Activated CD4-positive, alpha-beta T cell treated with anti-CD3 and anti-CD28 coated beads for 24 hours (primary cell): Measurements from ENCODE around the gene MAST4.

Source experiments
- DNase-seq, 2 donors: peaks; one replicate each; pipeline ENCODE4 v3.0.0-alpha.2; 2020; ENCODE audit warnings: low read depth in 2 of 2

Gene MAST4

GRCh38 chr5:66603881-66604280 lies 7.7 kb downstream of the MAST4 start:
- DNase-seq = no peak

GRCh38 chr5:66606713-66607112 lies 10.5 kb downstream of the MAST4 start:
- DNase-seq = no peak

DNA sequence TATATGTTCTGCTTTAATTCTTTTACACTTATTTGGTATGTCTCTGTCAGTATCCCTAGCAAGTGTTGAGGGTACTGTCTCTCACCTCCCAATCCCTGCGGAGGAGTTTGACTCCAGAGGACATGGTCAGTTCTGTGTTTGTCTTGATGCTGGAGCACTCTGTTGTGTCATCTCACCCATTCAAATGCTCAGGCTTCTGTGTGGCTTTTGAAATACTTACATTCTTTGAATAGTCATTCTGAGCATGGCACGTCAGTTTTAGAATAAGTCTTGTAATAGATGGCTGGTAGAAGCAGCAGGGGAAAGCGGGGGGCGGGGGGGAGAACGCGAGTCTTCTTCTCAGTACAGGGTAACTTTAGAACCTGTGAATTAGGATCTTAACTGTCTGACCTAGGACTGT lies 12.3 kb downstream of the MAST4 start:
- DNase-seq = no peak

DNA sequence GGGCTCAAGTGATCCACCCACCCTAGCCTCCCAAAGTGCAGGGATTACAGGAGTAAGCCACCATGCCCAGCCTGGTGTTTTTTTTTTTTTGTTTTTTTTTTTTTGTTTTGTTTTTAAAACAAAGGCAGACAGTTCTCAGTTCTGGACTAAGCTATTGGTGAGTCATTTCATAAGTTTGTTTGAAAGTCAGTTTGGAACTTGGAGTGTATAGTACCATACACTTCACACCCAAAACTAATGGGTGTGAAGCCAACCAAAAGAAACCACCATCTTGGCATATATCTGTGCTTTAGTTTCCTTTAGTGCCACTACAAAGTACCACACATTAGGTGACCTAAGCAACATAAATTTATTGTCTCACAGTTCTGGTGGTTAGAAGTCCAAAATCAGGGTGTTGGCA lies 13.4 kb downstream of the MAST4 start:
- no peak for DNase-seq

DNA sequence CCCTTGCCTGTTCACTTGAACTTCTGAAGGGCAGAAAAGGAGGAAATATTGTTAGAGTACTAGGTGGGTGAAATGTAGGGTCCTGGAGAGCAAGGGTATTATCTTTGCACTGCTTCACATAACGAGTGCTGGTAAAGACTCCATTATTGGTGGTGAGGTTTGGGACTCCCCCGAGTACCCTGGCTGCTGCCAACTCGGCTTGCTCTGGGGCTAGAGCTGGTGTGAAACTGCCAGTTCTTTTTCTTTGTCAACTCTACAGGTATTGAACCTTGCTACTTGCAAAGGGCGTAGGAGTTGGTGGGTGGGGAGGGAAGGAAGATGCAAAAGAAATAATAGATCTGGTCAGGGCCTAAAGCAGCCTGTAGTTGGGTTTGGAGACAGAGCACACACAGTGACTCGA lies 16.0 kb downstream of the MAST4 start:
- DNase-seq = no peak

DNA sequence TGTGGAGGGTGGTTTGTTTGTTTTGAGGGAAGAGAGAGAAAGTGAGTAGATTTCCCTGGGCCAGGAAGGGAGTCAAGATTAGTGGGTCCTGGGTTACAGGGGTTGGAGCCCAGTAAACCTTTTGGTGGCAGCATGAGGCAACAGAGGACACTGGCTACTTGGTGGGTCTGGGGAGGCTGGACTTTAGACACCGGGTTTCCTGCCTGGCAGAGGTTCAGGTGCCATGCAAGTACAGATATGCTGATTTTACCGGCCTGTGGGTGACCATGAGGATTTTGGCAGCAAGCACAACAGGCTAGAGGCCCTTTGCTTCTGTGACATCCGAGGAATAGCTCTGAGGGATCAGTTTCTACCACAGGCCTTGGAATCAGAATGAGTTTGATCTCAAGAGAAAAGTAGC lies 18.9 kb downstream of the MAST4 start:
- DNase-seq = no peak

- no peak for DNase-seq
Measured at GRCh38 chr5:66615894-66616293, 19.7 kb downstream of the MAST4 start.

GRCh38 chr5:66616520-66617225 lies 20.5 kb downstream of the MAST4 start:
- DNase-seq = no peak

- no peak for DNase-seq
Measured at GRCh38 chr5:66617226-66617861, 21.2 kb downstream of the MAST4 start.

GRCh38 chr5:66617991-66618768 lies 22.0 kb downstream of the MAST4 start:
- no peak for DNase-seq

DNA sequence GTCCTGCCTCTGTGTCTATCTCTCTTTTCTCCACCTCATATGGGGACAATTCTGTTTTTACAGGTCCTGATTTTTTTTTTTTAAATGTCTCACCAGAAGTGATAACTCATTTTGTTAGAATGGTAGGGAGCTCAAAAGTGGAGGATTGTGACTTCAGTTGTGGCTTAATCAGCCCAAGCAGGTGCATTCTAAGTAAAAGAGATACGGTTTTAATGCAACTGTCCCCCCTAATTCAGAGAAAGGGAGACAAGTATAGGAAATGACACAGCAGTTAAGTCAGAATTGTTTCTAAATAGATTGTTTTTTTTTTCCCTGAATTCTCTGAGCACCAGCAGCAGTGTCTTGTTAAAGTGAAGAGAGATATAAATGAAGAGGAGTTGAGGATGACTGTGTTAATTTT lies 24.5 kb downstream of the MAST4 start:
- no peak for DNase-seq

DNA sequence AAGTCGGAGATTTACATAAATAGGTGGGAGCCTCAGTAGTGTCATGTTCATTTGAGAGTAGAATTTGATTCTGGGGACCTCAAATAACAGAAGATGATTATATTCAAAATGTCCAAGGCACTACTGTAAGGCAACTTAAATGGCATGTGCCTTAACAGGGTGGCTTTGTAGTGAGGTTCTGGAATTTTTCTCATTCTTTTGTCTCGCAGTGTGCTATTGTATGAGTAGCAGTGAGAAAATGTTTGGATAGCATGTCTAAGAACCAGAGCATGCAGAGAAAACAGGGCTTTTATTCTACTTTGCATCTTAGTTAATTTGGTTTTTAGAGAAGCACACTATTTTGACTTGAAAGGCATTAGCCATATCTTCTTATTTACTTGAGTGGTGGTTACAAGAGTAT lies 25.0 kb downstream of the MAST4 start:
- DNase-seq = no peak

- DNase-seq = no peak
Measured at GRCh38 chr5:66621736-66622135, 25.5 kb downstream of the MAST4 start.

DNA sequence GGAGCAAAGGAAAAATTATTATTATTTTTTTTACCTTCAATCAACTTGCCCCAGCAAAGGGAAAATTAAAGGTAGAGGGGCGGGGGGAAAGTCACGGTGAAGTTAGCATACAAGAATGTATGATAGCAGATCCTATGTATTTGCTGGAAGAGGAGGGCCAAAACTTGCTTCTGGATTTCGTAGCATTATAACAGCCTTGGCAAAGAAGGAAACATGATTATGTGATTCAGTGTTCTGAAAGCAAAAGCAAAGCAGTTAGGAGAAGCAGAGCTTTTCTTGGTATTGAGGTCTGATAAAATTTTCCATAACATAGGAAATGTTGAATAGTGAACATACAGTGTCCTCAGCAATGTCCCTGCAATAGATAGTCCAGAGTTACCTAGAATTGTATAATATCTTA lies 32.4 kb downstream of the MAST4 start:
- DNase-seq = no peak

- no peak for DNase-seq
Measured at GRCh38 chr5:66629446-66629845, 33.3 kb downstream of the MAST4 start.

DNA sequence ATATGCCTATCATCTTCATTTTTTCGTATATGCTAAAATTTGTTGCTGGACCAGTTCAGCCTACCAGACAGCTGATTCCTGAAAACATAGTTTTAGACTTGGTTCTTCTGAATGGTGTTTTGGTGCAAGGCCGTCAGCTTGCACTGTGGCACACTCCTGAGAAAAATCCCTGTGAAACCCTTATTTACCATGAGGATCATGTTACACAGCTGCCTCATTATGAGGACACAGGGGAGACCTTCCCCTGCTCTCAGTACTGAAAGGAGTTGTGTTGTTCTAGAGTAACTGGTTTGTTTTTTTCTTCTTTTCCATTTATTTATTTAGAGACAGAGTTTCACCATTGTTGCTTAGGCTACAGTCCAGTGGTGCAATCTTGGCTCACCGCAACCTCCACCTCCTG lies 37.6 kb downstream of the MAST4 start:
- no peak for DNase-seq

DNA sequence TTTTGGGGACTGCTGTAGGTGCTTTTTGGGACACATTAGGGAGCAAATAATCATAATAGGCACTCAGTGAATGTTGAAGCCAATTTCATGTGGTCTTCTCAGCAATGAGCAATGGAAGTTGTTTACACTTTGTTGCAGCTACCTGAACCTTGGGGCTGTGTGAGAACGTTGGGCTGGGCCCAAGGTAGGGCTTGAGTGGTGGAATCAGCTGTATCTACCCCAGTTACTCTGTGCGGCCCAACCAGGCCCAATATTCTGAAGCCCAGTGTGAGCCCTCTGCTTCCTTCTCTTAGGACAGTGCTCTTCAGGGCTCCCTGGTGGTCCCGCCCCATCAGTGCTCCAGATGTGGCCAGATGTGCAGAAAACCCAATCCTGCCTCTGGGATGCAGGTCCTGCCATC lies 38.4 kb downstream of the MAST4 start:
- no peak for DNase-seq

DNA sequence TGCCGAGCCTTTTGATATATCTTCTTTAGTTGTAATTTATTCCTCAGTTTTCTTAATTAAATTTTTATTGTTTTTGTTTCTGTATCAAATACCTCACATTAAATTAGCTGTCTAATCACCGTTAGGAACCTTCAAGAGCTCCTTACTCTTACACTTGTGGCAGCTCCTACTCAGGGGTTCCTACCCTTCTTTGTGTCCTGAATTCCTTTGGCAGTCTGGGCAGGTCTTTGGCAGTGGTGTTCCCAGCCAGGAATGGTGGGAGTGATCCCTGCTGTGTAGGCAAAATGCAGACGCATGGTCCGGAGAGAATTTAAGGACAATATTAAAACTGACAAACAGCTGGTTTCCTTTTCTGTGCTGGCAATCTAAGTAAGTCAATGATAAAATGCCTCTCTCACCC lies 41.8 kb downstream of the MAST4 start:
- DNase-seq = no peak

DNA sequence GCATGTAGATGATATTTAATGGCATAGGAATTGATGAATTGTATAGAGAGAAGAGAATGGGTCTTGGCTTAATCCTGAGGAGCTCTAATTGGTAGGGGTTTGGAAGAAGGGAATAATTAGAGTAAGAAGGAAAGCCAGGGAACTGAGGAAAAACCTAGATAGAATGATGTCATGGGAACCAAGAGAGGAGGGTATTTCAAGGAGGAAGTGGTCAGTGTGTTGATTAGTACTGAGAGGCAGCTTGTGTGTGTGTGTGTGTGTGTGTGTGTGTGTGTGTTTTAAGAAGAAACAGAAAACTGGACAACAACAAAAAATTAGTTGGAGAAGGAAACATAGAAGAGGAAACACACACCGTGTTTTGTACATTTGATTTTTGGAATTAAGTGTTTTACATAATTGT lies 42.8 kb downstream of the MAST4 start:
- DNase-seq = no peak

- DNase-seq = no peak
Measured at GRCh38 chr5:66642538-66642937, 46.3 kb downstream of the MAST4 start.

- DNase-seq = no peak
Measured at GRCh38 chr5:66643387-66643786, 47.2 kb downstream of the MAST4 start.

GRCh38 chr5:66644111-66644510 lies 47.9 kb downstream of the MAST4 start:
- no peak for DNase-seq

GRCh38 chr5:66645039-66645438 lies 48.8 kb downstream of the MAST4 start:
- DNase-seq = no peak
